ENCODE data around the gene COQ2.

- no peak for TF ChIP-seq EZH2phosphoT487 (IDR thresholded peaks at IDR 0.05; ENCODE audit: insufficient read depth, low read depth)
- no peak for TF ChIP-seq EZH2 (IDR thresholded peaks at IDR 0.05; ENCODE audit: insufficient read depth, poor library complexity, severe bottlenecking)
Measured at GRCh38 chr4:83252782-83253405, 31.7 kb downstream of the COQ2 start.
